Peyer's patch (tissue), 4 donors: ENCODE results near the gene UBE2Z. TPM values are rescaled to one million over a fixed set of nuclear protein-coding genes. Genes with fewer than 3 reads are reported as not detected.
A peak's percentile ranks its signal among the peaks of the same experiment; 100 is the strongest.

Experiments
- DNase-seq, 3 donors: peaks; one replicate each; pipeline ENCODE4 v3.0.0-alpha.2; 2017 to 2019
- H3K27ac ChIP-seq, 4 donors: fragments of 200-600 bp; sonication (generic); one replicate each; pipeline ENCODE4 v1.5.1; 2016 to 2019
- H3K27me3 ChIP-seq, 2 donors: fragments of 200-600 bp; sonication (generic); one replicate each; pipeline ENCODE4 v1.5.1; 2019
- H3K36me3 ChIP-seq, 3 donors: fragments of 200-600 bp; sonication (generic); one replicate each; pipeline ENCODE4 v1.5.1; 2016 to 2019
- H3K4me1 ChIP-seq, 4 donors: fragments of 200-600 bp; sonication (generic); one replicate each; pipeline ENCODE4 v1.5.1; 2016 to 2019
- H3K4me3 ChIP-seq, 4 donors: fragments of 200-600 bp; sonication (generic); 1 replicate in 3 of 4; 2 replicates in 1 of 4; pipeline ENCODE4 v1.5.1; 2016 to 2019; ENCODE audit warnings: mild to moderate bottlenecking in 1 of 4
- H3K9me3 ChIP-seq, 4 donors: fragments of 200-600 bp; sonication (generic); one replicate each; pipeline ENCODE4 v1.5.1; 2016 to 2019; ENCODE audit warnings: mild to moderate bottlenecking in 1 of 4
- CTCF ChIP-seq, 6 experiments: fragments of 450-650 bp in 4 of 6; fragments of 200-600 bp in 2 of 6; sonication (generic) in 1 of 6; IDR thresholded peaks; one replicate each; pipeline ENCODE4 v1.5.1; 2017 to 2019; ENCODE audit warnings: antibody characterized with exemption in 6 of 6, mild to moderate bottlenecking in 3 of 6, moderate library complexity in 1 of 6
- POLR2A ChIP-seq, 2 donors: fragments of 450-650 bp; IDR thresholded peaks; one replicate each; pipeline ENCODE4 v1.5.1; 2017; ENCODE audit warnings: antibody characterized with exemption in 2 of 2, mild to moderate bottlenecking in 2 of 2, moderate library complexity in 2 of 2
- total RNA-seq, 4 donors: library from RNA; depleted of rRNA; stranded (reverse); fragments of >200 nt; gene quantifications; one replicate each; pipeline ENCODE4 v1.1.0, GENCODE V29; 2016

Gene UBE2Z
- total RNA-seq, 4 donors from 2014 or later = 42.9 to 58.0 (median 49.8) TPM

DNA sequence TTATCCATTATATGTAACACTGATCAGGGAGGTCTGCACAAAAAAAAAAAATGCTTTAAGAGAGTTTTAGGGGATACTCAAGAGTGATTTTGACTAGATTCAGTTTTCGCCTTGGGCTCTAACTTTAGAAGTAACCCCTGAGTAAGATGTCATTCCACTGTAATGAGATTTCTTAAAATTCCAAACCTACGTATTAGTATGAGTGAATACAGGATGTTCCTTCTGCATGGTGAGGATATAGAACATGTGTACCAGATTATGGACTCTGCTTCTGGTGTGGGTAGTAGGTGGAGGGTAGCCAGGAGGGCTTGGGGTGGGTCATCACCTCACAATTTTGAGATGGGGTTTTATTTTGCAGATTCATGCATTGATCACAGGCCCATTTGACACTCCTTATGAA, 4.3 kb downstream of the UBE2Z start:
- no peak for DNase-seq
- H3K4me3 ChIP-seq = no peak overlapping the region
- H3K27ac ChIP-seq = no peak overlapping the region
- TF ChIP-seq CTCF (IDR thresholded peaks at IDR 0.05) (no peak), POLR2A (IDR thresholded peaks at IDR 0.05) (no peak)
- peaks cover 0 to 40% (median 11%) of the 10 kb centered on the region in 4 donors for H3K4me1 ChIP-seq
- H3K36me3 ChIP-seq = peaks cover 0 to 59% (median 0%) of the 10 kb centered on the region in 3 donors
- H3K27me3 ChIP-seq = no peaks in the 10 kb centered on the region
- H3K9me3 ChIP-seq = no peaks in the 10 kb centered on the region

- H3K27me3 ChIP-seq = no peaks in the 10 kb centered on the region
- H3K27ac ChIP-seq = peak overlapping the region; percentile 19 to 55 (median 40)
- no peaks in the 10 kb centered on the region for H3K9me3 ChIP-seq
- TF ChIP-seq POLR2A (IDR thresholded peaks at IDR 0.05) = no peak
- TF ChIP-seq CTCF (IDR thresholded peaks at IDR 0.05) = no peak
- peaks cover 2 to 88% (median 6%) of the 10 kb centered on the region in 3 donors for H3K36me3 ChIP-seq
- H3K4me3 ChIP-seq = no peak overlapping the region
- peaks cover 0 to 24% (median 4%) of the 10 kb centered on the region in 4 donors for H3K4me1 ChIP-seq
- no peak for DNase-seq
Measured at GRCh38 chr17:48915459-48916282, 7.5 kb downstream of the UBE2Z start.

DNA sequence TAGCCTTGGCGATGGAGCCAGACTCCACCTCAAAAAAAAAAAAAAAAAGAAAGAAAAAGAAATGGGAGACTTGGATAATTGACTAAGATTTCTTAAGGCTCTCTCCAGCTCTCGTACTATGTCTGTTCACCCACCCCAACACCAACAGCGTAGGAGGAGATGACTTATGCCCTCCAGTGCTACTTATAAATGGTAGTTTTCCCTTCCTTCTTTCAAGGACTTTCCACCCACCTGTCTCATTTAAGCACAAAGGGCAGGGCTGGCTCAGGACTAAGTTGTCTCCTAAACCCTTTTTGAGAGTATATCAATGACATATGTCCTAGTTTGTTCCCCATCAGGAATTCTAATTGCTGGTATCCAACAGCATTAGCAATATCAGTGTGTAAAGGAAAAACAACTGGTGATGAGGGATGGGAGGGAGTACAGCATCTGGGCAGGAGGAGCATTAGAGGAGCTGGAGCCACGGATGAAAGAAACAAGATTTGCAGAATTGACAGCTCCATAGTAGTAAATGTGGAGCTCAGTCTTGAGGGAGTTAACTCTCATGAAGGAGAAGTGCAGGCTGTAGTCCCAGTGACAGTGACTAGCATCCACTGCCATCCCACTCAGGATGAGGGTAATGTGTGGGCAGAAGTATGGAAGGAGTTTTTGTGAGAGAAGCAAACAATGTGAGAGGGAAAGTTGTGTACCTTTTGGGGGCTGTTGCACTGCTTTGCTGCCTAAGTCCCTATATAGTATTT, 17.2 kb downstream of the UBE2Z start:
- Histone ChIP-seq H3K4me1 (no peaks in the 10 kb centered on the region), H3K36me3 (peaks cover 0 to 97% (median 0%) of the 10 kb centered on the region in 3 donors), H3K27ac (no peak overlapping the region), H3K9me3 (no peaks in the 10 kb centered on the region), H3K4me3 (no peak overlapping the region), H3K27me3 (no peaks in the 10 kb centered on the region)
- no peak for DNase-seq
- TF ChIP-seq POLR2A (IDR thresholded peaks at IDR 0.05) (no peak), CTCF (IDR thresholded peaks at IDR 0.05) (no peak)

DNA sequence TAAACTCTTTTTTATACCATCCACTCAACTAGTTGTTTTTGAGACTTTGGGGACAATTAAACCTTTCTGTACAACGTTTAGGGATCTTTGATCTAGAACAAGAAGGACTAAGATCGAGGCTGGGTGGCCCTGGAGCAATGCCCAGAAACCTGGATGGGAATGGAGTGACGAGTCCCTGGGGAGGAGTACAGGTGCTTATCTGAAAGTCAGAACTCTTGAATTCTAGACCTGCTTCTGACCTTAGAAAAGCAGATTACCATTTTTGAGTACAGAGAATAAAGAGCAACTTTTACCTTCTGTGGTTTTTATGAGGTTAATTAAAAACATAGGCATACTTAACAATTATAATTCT, 17.8 kb downstream of the UBE2Z start:
- no peak overlapping the region for H3K27ac ChIP-seq
- peaks cover 0 to 97% (median 0%) of the 10 kb centered on the region in 3 donors for H3K36me3 ChIP-seq
- no peaks in the 10 kb centered on the region for H3K9me3 ChIP-seq
- no peaks in the 10 kb centered on the region for H3K4me1 ChIP-seq
- no peaks in the 10 kb centered on the region for H3K27me3 ChIP-seq
- TF ChIP-seq CTCF (IDR thresholded peaks at IDR 0.05) (no peak), POLR2A (IDR thresholded peaks at IDR 0.05) (no peak)
- DNase-seq = no peak
- H3K4me3 ChIP-seq = no peak overlapping the region

GRCh38 chr17:48927978-48928745, 20.0 kb downstream of the UBE2Z start:
- Histone ChIP-seq H3K36me3 (peaks cover 0 to 97% (median 0%) of the 10 kb centered on the region in 3 donors), H3K27me3 (no peaks in the 10 kb centered on the region), H3K27ac (no peak overlapping the region), H3K4me1 (no peaks in the 10 kb centered on the region), H3K4me3 (no peak overlapping the region), H3K9me3 (no peaks in the 10 kb centered on the region)
- DNase-seq = no peak
- TF ChIP-seq CTCF (IDR thresholded peaks at IDR 0.05) = no peak
- TF ChIP-seq POLR2A (IDR thresholded peaks at IDR 0.05) = no peak
